Aorta (tissue), 5 donors: ENCODE results near the gene ARRDC1. TPM values are rescaled to one million over a fixed set of nuclear protein-coding genes. Genes with fewer than 3 reads are reported as not detected.
"Not testable (repeated sequence)": the region's sequence is repeated elsewhere in the genome, so short reads cannot be mapped to it uniquely, and the experiment has no call there.

Experiments
- ATAC-seq: fragments of 200-7000 bp; cut with Tn5 transposase; one replicate; pipeline ENCODE4 v1.9.1; 2022; ENCODE audit warnings: moderate library complexity; ENCODE audit not compliant: low FRiP score
- DNase-seq, 2 donors: peaks; one replicate each; pipeline ENCODE4 v3.0.0-alpha.2; 2020
- H3K27ac ChIP-seq, 2 donors: one replicate each; pipeline ENCODE4 v1.5.1; 2013; ENCODE audit warnings: low read length in 2 of 2, mild to moderate bottlenecking in 2 of 2, moderate library complexity in 2 of 2, control low read depth in 1 of 2, inconsistent platforms in 1 of 2, low read depth in 1 of 2
- H3K27me3 ChIP-seq, 2 donors: one replicate each; pipeline ENCODE4 v1.6.1; 2013; ENCODE audit warnings: control low read depth in 1 of 2, low read length in 1 of 2, mild to moderate bottlenecking in 1 of 2, moderate library complexity in 1 of 2; ENCODE audit not compliant: insufficient read depth in 2 of 2, control insufficient read depth in 1 of 2
- H3K36me3 ChIP-seq, 2 donors: one replicate each; pipeline ENCODE4 v1.6.1; 2013; ENCODE audit warnings: control low read depth in 1 of 2, low read length in 1 of 2, mild to moderate bottlenecking in 1 of 2; ENCODE audit not compliant: insufficient read depth in 2 of 2, control insufficient read depth in 1 of 2
- H3K4me1 ChIP-seq, 2 donors: one replicate each; pipeline ENCODE4 v1.6.1; 2013; ENCODE audit warnings: low read length in 2 of 2, control low read depth in 1 of 2, mild to moderate bottlenecking in 1 of 2, moderate library complexity in 1 of 2; ENCODE audit not compliant: insufficient read depth in 2 of 2, control insufficient read depth in 1 of 2
- H3K4me3 ChIP-seq, 2 donors: one replicate each; pipeline ENCODE4 v1.5.1; 2013; ENCODE audit warnings: low read length in 2 of 2, control low read depth in 1 of 2, mild to moderate bottlenecking in 1 of 2
- H3K9me3 ChIP-seq: one replicate; pipeline ENCODE4 v1.6.1; 2013; ENCODE audit warnings: mild to moderate bottlenecking, low read length; ENCODE audit not compliant: control insufficient read depth
- WGBS, 2 donors: extraction: QIAGEN DNeasy Blood & Tissue Kit; methylation state at CpG; one replicate each; pipeline ENCODE4 v1.1.7; 2013; 5-methylcytosine and 5-hydroxymethylcytosine counted together
- intact Hi-C, 2 donors: fragments of 100-400 bp; cut with DNase I; formaldehyde crosslinking; loops; one replicate each; pipeline versions ENCODE4 v1.14.2 to v1.15.0; 2022
- polyA plus RNA-seq, 2 donors: library from polyadenylated mRNA; stranded (reverse); fragments of 200-250 nt; gene quantifications; one replicate each; pipeline ENCODE4 v1.2.3, GENCODE V29; 2013
- total RNA-seq, 2 donors: library from RNA; stranded (reverse); fragmentation: NEBNext Ultra II Directional; extraction: Animal tissue kit (Norgen Biotek cat#: 25700); gene quantifications; one replicate each; pipeline ENCODE4 v1.2.1, GENCODE V29; 2021
- donor health status: healthy with polysubstance abuse.
- donor health status: Bipolar disorder and iron deficiency.
- donor health status: DM: no; HTN: no; CAD: no.
- donor health status: DM: no; HTN: no; CAD: no.
- donor health status: DM: yes; HTN: yes; CAD: no.

ARRDC1 gene
- total and polyA plus RNA-seq, 4 donors: 20.6 to 58.9 (median 31.2) TPM

DNA sequence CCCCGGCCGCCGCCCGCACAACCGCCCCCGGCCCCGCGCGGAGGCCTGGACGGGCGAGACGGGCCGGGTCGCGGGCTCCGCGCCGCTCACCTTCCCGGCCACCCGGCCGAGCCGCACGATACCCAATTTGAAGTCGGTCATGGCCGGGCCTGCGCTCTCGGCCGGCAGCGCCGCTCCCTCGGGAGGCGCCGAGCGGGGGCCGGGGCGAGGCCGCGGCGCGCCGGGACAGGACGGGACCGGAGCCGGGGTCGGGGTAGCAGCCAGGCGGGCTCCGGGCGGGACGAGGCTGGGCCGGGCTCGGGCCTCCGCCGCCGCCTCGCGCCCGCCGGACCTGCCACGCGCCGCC, 15.4 kb upstream of the ARRDC1 start:
- WGBS, 2 donors: 1 to 5% methylated on average over 4 to 61 of the region's 61 CpGs
- no peaks in the 10 kb centered on the region for H3K9me3 ChIP-seq
- H3K27ac ChIP-seq: no peak overlapping the region
- ATAC-seq (no peak), DNase-seq (no peak)
- no peaks in the 10 kb centered on the region for H3K27me3 ChIP-seq
- H3K36me3 ChIP-seq: no peaks in the 10 kb centered on the region
- intact Hi-C loops: no loop called here
- peak overlapping the region; percentile 79 to 89 for H3K4me3 ChIP-seq
- H3K4me1 ChIP-seq: no peaks in the 10 kb centered on the region

DNA sequence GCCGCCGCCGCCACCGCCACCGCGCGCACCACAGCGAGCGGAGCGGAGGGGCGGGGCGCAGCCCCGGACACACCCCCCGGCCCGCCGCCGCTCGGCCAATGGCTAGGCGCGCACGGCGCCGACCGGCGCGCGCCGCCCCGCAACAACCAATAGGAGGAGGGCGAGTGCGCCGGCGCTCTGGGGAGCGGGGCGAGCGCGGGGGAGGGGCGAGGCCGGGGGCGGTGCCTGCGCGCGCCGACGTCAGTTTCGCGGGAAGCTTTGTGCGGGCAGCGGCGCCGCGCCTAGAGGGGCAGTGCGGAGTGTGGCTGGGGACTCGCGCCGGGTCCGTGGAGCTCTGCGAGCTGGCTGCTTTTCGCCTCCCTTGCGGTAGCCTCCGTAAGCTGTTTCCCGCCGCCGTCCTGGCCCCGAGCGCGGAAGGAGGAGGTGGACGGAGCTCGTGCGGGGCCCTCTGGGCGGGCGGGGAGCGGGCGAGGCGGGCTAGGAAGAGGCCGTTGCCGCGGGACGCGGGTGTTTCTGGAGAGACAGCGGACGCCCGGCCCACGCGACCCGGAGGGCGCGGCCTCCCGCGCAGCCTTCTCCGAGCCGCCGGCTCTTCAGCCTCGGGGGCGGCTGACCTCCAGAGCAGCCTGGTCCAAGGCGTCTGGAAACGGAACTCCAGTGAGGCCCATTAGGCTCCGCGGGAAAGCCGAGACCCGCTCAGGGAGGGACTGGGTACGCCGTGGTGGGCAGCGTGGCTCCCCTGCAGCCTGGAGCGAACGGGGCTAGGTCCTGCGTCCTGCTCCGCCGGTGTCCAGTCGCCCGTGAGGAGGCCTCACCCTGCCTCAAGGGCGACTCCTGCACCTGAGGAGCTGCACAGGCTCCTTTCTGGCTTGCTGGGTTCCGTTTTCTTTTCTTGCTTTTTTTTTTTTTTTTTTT, 14.8 kb upstream of the ARRDC1 start, which contains the start of gene ZMYND19:
TSS of gene ZMYND19 (minus strand) at position 44 of the 915 bp plus-strand sequence. CDS start 249 bp downstream, outside the sequence.
- Histone ChIP-seq H3K27me3 (no peaks in the 10 kb centered on the region), H3K36me3 (no peaks in the 10 kb centered on the region), H3K9me3 (no peaks in the 10 kb centered on the region), H3K4me3 (peak within 1 kb of the TSS; percentile 79 to 89), H3K27ac (no peak within 1 kb of the TSS), H3K4me1 (no peaks in the 10 kb centered on the region)
- 1 to 3% methylated on average over 44 to 113 of the region's 113 CpGs for WGBS, 2 donors
- intact Hi-C loops: no loop called here
- ATAC-seq (peak; percentile 99), DNase-seq (peak; percentile 93 to 96)

DNA sequence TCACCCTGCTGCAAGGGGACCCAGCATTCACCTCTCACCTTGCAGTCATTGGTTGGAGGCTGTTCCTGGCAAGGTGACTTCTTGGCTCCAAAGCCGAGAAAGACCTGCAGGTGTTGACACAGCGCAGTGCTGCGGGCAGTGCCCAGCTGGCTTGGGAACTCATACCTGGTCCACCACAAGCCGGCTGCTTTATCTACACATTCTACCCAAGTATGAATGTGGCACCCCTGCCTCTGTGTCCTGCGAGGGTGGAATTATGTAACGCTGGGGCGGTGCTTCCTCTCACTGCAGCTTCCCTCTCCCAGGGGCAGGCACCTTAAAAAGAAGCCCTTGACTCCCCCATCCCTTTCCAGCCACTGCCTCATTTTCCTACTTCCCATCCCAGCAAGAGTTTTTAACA, 12.7 kb upstream of the ARRDC1 start:
- 83 to 87% methylated on average over 7 of the region's 7 CpGs for WGBS, 2 donors

DNA sequence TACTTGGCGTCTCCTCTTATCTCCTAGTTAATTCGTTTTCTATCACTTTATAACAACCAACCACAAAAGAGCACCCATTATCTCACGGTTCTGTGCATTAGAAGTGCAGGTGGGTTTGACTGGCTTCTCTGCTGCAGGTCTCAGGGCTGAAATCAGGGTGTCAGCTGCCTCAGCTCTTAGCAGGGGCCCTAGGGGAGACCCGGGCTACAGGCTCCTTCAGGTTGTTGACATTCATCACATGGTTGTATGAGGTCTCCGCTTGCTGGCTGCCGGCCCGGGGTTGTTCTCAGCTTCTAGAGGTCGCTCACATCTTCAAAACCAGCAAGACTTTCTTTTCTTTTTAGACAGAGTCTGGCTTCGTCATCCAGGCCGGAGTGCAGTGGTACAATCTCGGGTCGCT, 12.3 kb upstream of the ARRDC1 start:
- no peaks in the 10 kb centered on the region for H3K36me3 ChIP-seq
- intact Hi-C loops: no loop called here
- no peak for DNase-seq
- no peaks in the 10 kb centered on the region for H3K4me1 ChIP-seq
- H3K4me3 ChIP-seq: no peak overlapping the region
- no peak for ATAC-seq
- no peaks in the 10 kb centered on the region for H3K9me3 ChIP-seq
- H3K27me3 ChIP-seq: no peaks in the 10 kb centered on the region
- 66 to 67% methylated on average over 12 of the region's 12 CpGs for WGBS, 2 donors
- H3K27ac ChIP-seq: no peak overlapping the region

More for the DNA sequence above, 12.7 kb upstream of the ARRDC1 start:
- intact Hi-C loops: no loop called here
- H3K27me3 ChIP-seq: no peaks in the 10 kb centered on the region
- no peaks in the 10 kb centered on the region for H3K36me3 ChIP-seq
- no peaks in the 10 kb centered on the region for H3K4me1 ChIP-seq
- DNase-seq (no peak), ATAC-seq (no peak)
- no peaks in the 10 kb centered on the region for H3K9me3 ChIP-seq
- H3K27ac ChIP-seq: no peak overlapping the region
- H3K4me3 ChIP-seq: no peak overlapping the region

DNA sequence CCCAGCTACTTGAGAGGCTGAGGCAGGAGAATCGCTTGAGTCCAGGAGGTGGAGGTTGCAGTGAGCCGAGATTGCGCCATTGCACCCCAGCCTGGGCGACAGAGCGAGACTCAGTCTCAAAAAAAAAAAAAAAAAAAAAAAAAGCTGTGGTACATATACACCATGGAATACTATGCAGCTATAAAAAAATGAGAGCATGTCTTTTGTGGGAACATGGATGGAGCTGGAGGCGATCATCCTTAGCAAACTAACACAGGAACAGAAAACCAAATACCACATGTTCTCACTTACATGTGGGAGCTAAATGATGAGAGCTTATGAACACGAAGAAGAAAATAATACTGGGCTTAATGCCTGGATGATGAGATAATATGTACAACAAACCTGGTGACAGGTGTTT, 8.9 kb upstream of the ARRDC1 start:
- H3K27ac ChIP-seq, H3K27me3 ChIP-seq, H3K4me3 ChIP-seq, intact Hi-C loops, H3K9me3 ChIP-seq, DNase-seq, ATAC-seq, H3K4me1 ChIP-seq, H3K36me3 ChIP-seq: not testable (repeated sequence)
- whole genome bisulfite sequencing, 2 donors: 86 to 95% methylated on average over 7 of the region's 7 CpGs

DNA sequence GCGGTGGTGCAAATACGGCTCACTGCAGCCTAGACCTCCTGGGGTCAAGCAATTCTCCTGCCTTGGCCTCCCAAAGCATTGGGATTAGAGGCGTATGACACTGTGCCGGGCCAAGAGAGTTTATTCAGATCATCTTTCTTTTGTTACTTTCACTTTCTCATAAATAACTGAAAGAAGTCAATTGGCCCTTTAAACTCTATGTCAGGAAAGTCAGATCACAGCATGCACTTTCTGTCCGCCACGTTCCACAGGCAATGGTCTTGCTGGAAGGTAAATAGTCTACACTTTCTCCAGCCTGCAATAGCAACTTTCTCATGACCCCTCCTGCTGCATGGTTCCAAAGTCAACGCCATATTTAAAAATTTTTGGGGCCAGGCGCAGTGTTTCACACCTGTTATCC, 6.5 kb upstream of the ARRDC1 start:
- H3K36me3 ChIP-seq: no peaks in the 10 kb centered on the region
- 77 to 79% methylated on average over 8 of the region's 8 CpGs for WGBS, 2 donors
- H3K4me1 ChIP-seq: no peaks in the 10 kb centered on the region
- ATAC-seq (no peak), DNase-seq (no peak)
- H3K27ac ChIP-seq: no peak overlapping the region
- intact Hi-C loops: no loop called here
- no peak overlapping the region for H3K4me3 ChIP-seq
- no peaks in the 10 kb centered on the region for H3K27me3 ChIP-seq
- no peaks in the 10 kb centered on the region for H3K9me3 ChIP-seq

DNA sequence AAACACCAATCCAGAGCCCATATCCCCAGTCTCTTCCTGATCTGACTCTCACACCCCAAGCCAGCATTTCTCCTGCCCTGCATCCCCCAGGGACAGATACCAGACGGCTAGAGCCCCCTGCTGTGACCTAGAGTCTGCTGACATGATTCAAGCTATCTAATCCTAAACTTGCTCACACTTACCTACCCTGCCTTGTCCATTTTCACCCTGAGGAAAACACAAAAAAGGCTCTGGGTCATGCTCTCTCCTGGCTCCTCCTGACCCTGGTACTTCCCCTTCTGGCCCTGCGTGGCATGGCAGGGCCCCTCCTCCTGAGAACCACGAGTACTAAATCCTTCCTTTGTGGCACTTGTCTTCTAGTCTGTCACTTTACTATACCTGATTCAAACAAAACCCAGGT, 2.8 kb upstream of the ARRDC1 start:
- no peak overlapping the region for H3K4me3 ChIP-seq
- H3K27me3 ChIP-seq: no peaks in the 10 kb centered on the region
- no peak overlapping the region for H3K27ac ChIP-seq
- no peak for DNase-seq
- no peaks in the 10 kb centered on the region for H3K4me1 ChIP-seq
- H3K9me3 ChIP-seq: no peaks in the 10 kb centered on the region
- intact Hi-C loops: loop anchor here in 1 of 2 donors (10.0 kb wide), 1 partner anchor 48 kb away; the partner anchor contains the start of genes MRPL41 and PNPLA7
- ATAC-seq: no peak
- H3K36me3 ChIP-seq: no peaks in the 10 kb centered on the region
- 10 to 11% methylated on average over 3 of the region's 3 CpGs for WGBS, 2 donors

DNA sequence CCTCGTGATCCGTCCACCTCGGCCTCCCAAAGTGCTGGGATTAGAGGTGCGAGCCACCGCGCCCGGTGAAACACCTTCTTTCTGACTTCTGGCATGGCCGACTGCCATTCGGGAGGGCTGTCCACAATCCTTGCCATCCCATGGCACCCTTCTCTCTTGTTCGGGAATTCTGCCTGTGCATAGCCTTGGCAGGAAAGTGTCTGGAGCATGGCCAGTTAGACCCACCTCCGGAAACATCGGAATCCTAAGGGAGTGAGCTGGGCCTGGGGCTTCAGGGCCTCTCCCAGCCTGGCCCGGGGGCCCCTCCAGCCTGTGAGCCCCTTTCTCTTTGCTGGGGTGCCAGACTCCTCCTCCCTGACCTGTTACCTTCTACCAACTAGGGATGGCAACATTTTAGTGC, 1.6 kb upstream of the ARRDC1 start:
- 44 to 50% methylated on average over 13 of the region's 13 CpGs for WGBS, 2 donors
- ATAC-seq (no peak), DNase-seq (no peak)
- Histone ChIP-seq H3K36me3 (no peaks in the 10 kb centered on the region), H3K4me3 (no peak overlapping the region), H3K4me1 (no peaks in the 10 kb centered on the region), H3K9me3 (no peaks in the 10 kb centered on the region), H3K27ac (no peak overlapping the region), H3K27me3 (no peaks in the 10 kb centered on the region)
- intact Hi-C loops: loop anchor here in 1 of 2 donors (10.0 kb wide), 1 partner anchor 49 kb away; the partner anchor contains the start of genes MRPL41 and PNPLA7
